ENCODE results near the gene MON2. TPM values are rescaled to one million over a fixed set of nuclear protein-coding genes. Genes with fewer than 3 reads are reported as not detected.

Gene MON2, protein sequence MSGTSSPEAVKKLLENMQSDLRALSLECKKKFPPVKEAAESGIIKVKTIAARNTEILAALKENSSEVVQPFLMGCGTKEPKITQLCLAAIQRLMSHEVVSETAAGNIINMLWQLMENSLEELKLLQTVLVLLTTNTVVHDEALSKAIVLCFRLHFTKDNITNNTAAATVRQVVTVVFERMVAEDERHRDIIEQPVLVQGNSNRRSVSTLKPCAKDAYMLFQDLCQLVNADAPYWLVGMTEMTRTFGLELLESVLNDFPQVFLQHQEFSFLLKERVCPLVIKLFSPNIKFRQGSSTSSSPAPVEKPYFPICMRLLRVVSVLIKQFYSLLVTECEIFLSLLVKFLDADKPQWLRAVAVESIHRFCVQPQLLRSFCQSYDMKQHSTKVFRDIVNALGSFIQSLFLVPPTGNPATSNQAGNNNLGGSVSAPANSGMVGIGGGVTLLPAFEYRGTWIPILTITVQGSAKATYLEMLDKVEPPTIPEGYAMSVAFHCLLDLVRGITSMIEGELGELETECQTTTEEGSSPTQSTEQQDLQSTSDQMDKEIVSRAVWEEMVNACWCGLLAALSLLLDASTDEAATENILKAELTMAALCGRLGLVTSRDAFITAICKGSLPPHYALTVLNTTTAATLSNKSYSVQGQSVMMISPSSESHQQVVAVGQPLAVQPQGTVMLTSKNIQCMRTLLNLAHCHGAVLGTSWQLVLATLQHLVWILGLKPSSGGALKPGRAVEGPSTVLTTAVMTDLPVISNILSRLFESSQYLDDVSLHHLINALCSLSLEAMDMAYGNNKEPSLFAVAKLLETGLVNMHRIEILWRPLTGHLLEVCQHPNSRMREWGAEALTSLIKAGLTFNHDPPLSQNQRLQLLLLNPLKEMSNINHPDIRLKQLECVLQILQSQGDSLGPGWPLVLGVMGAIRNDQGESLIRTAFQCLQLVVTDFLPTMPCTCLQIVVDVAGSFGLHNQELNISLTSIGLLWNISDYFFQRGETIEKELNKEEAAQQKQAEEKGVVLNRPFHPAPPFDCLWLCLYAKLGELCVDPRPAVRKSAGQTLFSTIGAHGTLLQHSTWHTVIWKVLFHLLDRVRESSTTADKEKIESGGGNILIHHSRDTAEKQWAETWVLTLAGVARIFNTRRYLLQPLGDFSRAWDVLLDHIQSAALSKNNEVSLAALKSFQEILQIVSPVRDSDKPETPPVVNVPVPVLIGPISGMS (N-terminal part only)
- total RNA-seq (2021; fragmentation: NEBNext Ultra II Directional; extraction: Animal tissue kit (Norgen Biotek cat#: 25700)) (21.8 and 22.1 TPM in 2 replicates), polyA plus RNA-seq (2011; rRNA removed) (3.7 and 3.8 TPM in 2 replicates), polyA minus RNA-seq (2011; rRNA and poly(A)+ RNA removed) (18.5 and 28.2 TPM in 2 replicates)
- 4.3 TPM for polyA plus RNA-seq (2011; cell fraction: cytosol; rRNA removed)
- 7.1 TPM for polyA plus RNA-seq (2011; cell fraction: nucleus; rRNA removed)
- 6.2 to 13.5 TPM (median 8.2 TPM) in 4 replicates for polyA plus RNA-seq (2012, experiment 1 of 2)
- 0.22 TPM for polyA plus RNA-seq (2012, experiment 2 of 2)
- polyA plus RNA-seq (2013, experiment 1 of 2): 8.0 TPM
- polyA plus RNA-seq (2013, experiment 2 of 2): 6.7 TPM
- polyA minus RNA-seq (2011; cell fraction: cytosol; rRNA and poly(A)+ RNA removed): 12.8 TPM
- polyA minus RNA-seq (2011; cell fraction: nucleus; rRNA and poly(A)+ RNA removed): 49.8 TPM
- long read RNA-seq, experiment 1, partial matches to known transcripts: 2 of 10 reads
- long read RNA-seq, experiment 1, other reads (novel, unspliced or antisense): 7 of 10 reads
- long read RNA-seq, experiment 2, partial matches to known transcripts: 2 of 2 reads
- long read RNA-seq, experiment 2, other reads (novel, unspliced or antisense): 0 of 2 reads

DNA sequence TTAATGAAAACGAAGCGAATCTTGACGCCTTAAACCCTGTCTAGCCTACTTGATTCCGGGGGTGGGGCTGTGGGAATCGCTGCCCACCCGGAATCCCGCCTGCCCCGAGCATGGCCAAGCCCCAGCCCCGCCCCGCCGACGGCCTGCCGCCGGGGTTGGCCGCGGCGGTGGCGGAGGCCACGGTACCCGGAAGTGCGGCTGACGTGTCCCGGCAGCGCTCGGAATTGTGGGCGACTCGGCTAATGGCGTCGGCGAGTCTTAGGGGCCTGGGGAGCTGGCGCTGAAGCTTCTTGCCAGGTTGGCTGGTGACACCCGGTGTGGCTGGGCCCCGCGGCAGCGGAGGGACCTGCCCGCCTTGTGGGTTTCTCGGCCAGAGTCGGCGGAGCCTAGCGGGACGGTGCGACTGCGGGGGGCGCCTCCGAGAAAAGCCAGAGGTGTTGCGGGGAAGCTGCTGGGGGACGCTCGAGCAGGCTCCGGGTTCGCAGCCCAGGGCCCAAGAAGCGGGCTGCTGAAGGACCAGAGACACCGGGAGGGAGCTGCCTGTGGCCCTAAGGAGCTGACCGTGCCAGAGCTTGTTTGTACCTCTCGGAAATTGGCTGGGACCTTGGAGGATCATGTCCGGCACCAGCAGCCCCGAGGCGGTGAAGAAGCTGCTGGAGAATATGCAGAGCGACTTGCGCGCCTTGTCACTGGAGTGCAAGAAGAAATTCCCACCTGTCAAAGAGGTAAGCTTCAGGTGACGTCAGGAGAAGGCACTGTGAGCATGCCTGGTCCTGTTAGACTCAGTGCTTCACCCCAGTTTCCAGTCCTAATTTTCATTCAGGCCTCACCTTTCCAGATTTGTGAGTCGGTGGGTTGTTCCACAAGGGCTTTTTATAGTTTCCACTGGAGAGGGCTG lies at the start of gene MON2:
Gene MON2 (plus strand): TSS at position 233 of the 898 bp plus-strand sequence. CDS start 382 bp downstream, at position 615.
- no peak within 1 kb of the TSS for H2BK15ac ChIP-seq (ENCODE audit: low read length)
- H2AFZ ChIP-seq (ENCODE audit: low read length): peak within 1 kb of the TSS; percentile 99
- H2BK20ac ChIP-seq (ENCODE audit: low read length): no peak within 1 kb of the TSS
- H3K9me3 ChIP-seq (ENCODE audit: insufficient read depth in 2 of 2, low read depth in 1 of 2, low read length in 1 of 2): no peaks in the 10 kb centered on the region; a peak in 1 of 4 replicates
- peaks cover 4% of the 10 kb centered on the region; the same call in 1 of the 2 replicates for H3K79me1 ChIP-seq (ENCODE audit: low read depth, low read length)
- peak in 1 of 2 experiments; percentile 88 for DNase-seq (ENCODE audit: low read depth in 1 of 2, low spot score in 2 of 2)
- peak within 1 kb of the TSS; percentile 75 for H4K5ac ChIP-seq (ENCODE audit: insufficient read length, low read depth, low read length)
- H3K4me3 ChIP-seq (ENCODE audit: extremely low read depth in 1 of 4, insufficient read depth in 2 of 4, low read depth in 3 of 4, low read length in 4 of 4): peak within 1 kb of the TSS; percentile 68 to 95 (median 88)
- H3K23ac ChIP-seq (ENCODE audit: insufficient read length): no peak within 1 kb of the TSS
- no peaks in the 10 kb centered on the region; a peak in 1 of 7 replicates for H3K27me3 ChIP-seq (replicated peaks in 1 of 4; ENCODE audit: control insufficient read depth in 3 of 4, extremely low read depth in 1 of 4, insufficient read depth in 3 of 4, low read length in 3 of 4)
- H4K20me1 ChIP-seq (replicated peaks in 1 of 2; ENCODE audit: control insufficient read depth in 1 of 2, insufficient read depth in 2 of 2, low read length in 2 of 2): no peaks in the 10 kb centered on the region
- ChIA-PET CTCF (ENCODE audit: partially characterized antibody) (interaction anchor here (0.8 to 2.5 kb wide), 6 partner anchors 28 to 346 kb away, joined by 3 to 9 read pairs (median 4); no protein-coding TSS in a partner anchor), POLR2A (ENCODE audit: partially characterized antibody) (interaction anchor here (0.5 to 0.7 kb wide), 2 partner anchors 32 to 622 kb away, joined by 3 read pairs; no protein-coding TSS in a partner anchor)
- H4K8ac ChIP-seq (ENCODE audit: extremely low read depth, insufficient read depth, low read length): peak within 1 kb of the TSS; percentile 91
- H2AK5ac ChIP-seq (ENCODE audit: low read depth, low read length): no peak within 1 kb of the TSS
- H3K79me2 ChIP-seq (ENCODE audit: control insufficient read depth in 1 of 2, insufficient read depth in 2 of 2, low read length in 2 of 2): peaks cover 0 to 25% of the 10 kb centered on the region in 2 experiments; a peak in 2 of 4 replicates
- peak within 1 kb of the TSS; percentile 82 to 86 for H3K4me2 ChIP-seq (ENCODE audit: insufficient read depth in 1 of 2, low read depth in 2 of 2, low read length in 2 of 2)
- no peaks in the 10 kb centered on the region for H3K36me3 ChIP-seq (ENCODE audit: control insufficient read depth in 2 of 4, insufficient read depth in 4 of 4, low read length in 3 of 4)
- H2BK120ac ChIP-seq (replicated peaks; ENCODE audit: low read depth, low read length): no peak within 1 kb of the TSS
- H3K23me2 ChIP-seq (ENCODE audit: low read depth, low read length): peaks cover 6% of the 10 kb centered on the region; the same call in 1 of the 2 replicates
- peak within 1 kb of the TSS; percentile 40; the same call in 1 of the 2 replicates for H3K27ac ChIP-seq (ENCODE audit: low read depth, low read length)
- no peak within 1 kb of the TSS for H3K4ac ChIP-seq (replicated peaks; ENCODE audit: insufficient read length, low read depth, low read length)
- H3K9ac ChIP-seq (replicated peaks in 1 of 4; ENCODE audit: extremely low read depth in 1 of 4, low read depth in 3 of 4, low read length in 3 of 4): peak within 1 kb of the TSS; percentile 55 to 73 (median 62)
- peak within 1 kb of the TSS; percentile 77 for H3K56ac ChIP-seq (replicated peaks; ENCODE audit: insufficient read length, low read depth, low read length)
- FAIRE-seq: no peak
- 0 out of 2 replicates have a peak within 1 kb of the TSS, but pooled peaks have one; percentile 63 for H3K18ac ChIP-seq (ENCODE audit: extremely low read depth, low read length)
- WGBS, 2 experiments (ENCODE audit: extremely low coverage in 1 of 2, insufficient coverage in 1 of 2, insufficient read length in 1 of 2, insufficient replicate concordance in 2 of 2, low coverage in 1 of 2, low lambda C conversion rate in 2 of 2, missing lambda C conversion rate in 1 of 2): 2% methylated on average over 35 of the region's 62 CpGs; no CpG with 5 or more reads in 1 of the 2 experiments
- no peak within 1 kb of the TSS for H2BK5ac ChIP-seq (ENCODE audit: low read depth, low read length)
- no peak within 1 kb of the TSS for H4K91ac ChIP-seq (replicated peaks; ENCODE audit: insufficient read length, low read length)
- H2BK12ac ChIP-seq (ENCODE audit: low read depth, low read length): no peak within 1 kb of the TSS
- no peaks in the 10 kb centered on the region; a peak in 1 of 7 replicates for H3K4me1 ChIP-seq (replicated peaks in 1 of 4; ENCODE audit: control insufficient read depth in 3 of 4, insufficient read depth in 4 of 4, low read length in 3 of 4)
- no peak within 1 kb of the TSS for H3K14ac ChIP-seq (ENCODE audit: insufficient read length)
- TF ChIP-seq SIRT6 (IDR thresholded peaks at IDR 0.05; ENCODE audit: low read length) (no peak), RBBP5 (IDR thresholded peaks at IDR 0.05; ENCODE audit: borderline replicate concordance, low read depth, low read length) (peak; percentile 99)
